GM21825 (cell line): ENCODE results near the gene GXYLT2.

Experiments
- ATAC-seq: cut with Tn5 transposase; IDR thresholded peaks from one replicate; pipeline ENCODE4 v1.9.1; 2021; ENCODE audit warnings: mild to moderate bottlenecking, moderate library complexity; ENCODE audit not compliant: unreplicated experiment

Gene GXYLT2

GRCh38 chr3:72887705-72888545 is at the start of gene GXYLT2:
Gene GXYLT2, plus strand, starts transcription at chr3:72888046. Its CDS starts 188 bp downstream, at chr3:72888234.
- ATAC-seq: no peak

GRCh38 chr3:72839057-72839456 is 48.8 kb upstream of the GXYLT2 start:
- ATAC-seq: no peak

DNA sequence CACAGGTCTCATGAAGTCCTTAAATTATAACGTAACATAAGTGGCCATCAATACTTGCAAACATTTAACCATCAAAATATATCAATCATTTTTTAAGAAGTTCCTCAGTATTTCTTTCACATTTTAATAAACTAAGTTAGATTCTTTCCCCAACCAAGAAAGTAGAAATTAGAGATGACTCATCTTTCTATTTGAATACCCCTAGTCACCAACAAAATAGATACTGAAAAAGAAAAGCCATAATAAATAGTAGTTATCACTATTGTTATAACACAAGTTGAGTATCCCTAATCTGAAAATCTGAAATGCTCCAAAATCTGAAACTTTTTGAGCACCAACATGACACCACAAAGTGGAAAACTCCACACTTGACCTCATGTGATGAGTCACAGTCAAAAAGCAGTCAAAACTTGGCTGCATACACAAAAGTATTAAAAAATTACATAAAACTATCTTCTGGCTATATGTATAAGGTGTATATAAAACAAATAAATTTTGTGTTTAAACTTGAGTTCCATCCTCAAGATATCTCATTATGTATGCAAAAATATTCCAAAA is 43.3 kb upstream of the GXYLT2 start:
- ATAC-seq: no peak

DNA sequence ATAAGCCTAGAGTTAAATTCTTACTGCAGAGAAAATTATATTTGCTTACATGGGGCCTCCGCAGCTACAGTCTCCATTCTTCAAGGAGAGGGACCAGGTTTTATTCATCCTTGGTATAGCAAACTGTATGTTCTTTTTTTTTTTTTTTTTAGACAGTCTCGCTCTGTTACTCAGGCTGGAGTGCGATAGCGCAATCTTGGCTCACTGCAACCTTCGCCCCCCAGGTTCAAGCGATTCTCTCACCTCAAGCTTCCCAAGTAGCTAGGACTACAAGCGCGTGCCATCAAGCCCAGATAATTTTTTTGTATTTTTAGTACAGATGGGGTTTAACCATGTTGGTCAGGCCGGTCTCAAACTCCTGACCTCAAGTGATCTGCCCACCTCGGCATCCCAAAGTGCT is 41.7 kb upstream of the GXYLT2 start:
- ATAC-seq: no peak

DNA sequence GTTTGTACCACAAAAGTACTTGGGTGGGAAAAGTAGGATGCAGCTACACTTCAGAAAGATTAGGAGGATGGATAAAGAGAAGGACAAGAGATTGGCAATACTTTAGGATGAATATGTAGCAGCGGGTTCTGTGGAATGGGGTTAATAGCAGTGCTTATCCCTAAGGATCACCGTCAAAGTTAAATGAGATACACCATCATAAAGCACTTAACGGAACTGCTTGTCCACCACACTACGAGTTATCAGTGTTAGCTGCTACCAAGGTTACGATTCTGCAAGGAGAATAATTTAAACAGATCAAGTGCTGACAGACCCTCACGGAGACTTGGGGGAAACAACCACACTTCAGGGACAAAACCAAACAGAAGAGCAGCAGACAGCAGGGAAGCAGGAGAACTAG is 40.6 kb upstream of the GXYLT2 start:
- ATAC-seq: no peak

DNA sequence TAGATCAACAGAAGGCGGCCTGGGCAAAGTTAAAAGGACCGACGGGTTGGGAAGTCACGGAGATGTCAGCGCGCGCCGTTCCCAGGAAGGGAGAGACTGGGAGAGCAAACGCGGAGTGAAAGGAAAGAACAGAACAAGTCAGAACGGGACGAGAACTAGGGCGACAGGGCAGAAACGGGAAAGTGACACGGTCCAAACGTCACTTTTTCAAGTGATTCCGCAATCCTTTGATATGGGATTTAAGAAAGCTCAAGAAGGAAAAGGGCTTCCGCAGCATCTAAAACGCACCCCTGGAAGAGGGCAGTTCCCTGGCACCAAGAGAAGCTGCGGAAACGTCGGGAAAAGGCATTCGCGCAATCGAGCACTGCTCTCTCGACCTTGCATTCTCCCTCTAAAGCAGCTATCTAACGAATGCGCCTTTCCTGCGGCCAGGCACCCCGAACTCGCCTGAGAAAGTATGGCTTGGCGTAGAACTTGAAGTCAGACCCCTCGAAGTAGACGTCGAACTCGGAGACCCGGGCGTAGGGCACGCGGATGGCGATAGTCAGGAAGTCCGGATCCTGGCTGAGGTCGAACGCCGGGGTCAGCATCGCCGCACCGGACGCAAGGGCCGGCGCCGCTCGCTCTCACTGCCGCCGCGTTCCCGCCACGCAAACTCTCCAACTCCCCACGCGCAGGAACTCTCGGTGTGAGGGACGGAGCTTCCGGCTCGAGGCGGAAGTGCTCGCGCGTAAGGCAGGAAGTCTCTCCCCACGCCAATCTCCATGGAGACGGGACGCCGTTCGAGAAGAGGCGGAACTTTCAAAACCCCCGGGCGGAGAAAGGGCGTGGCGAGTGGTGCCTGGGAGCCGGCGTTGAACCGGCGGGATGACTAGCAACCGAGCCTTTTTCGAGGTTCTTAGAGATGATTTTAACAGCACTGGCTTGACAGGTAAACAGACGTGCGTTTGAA is 39.8 kb upstream of the GXYLT2 start, which contains the start of gene SHQ1:
SHQ1 (minus strand) TSS at position 695 of the 952 bp plus-strand sequence; CDS start at position 590, 105 bp downstream.
- peak; percentile 94 for ATAC-seq

- peak; percentile 32 for ATAC-seq
Observed at GRCh38 chr3:72848703-72849081, 39.2 kb upstream of the GXYLT2 start.

DNA sequence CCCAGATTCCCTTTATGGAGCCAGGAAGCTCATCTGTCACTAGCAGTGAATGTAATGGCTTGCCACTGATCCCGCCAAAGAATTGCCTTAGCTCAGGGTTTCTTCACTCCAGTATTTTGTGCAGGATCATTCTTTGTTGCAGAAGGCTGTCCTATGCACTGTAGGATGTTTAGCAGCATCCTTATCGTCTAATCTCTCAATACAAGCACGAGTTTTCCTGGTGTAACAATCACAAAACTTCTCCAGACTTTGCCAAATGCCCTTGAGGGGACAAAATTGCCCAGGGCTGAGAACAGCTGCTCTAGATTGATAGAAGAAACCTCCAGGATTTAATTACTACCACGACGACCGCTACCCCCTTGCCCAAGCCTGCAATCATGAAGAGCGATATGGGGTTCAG is 32.8 kb upstream of the GXYLT2 start:
- ATAC-seq: no peak

DNA sequence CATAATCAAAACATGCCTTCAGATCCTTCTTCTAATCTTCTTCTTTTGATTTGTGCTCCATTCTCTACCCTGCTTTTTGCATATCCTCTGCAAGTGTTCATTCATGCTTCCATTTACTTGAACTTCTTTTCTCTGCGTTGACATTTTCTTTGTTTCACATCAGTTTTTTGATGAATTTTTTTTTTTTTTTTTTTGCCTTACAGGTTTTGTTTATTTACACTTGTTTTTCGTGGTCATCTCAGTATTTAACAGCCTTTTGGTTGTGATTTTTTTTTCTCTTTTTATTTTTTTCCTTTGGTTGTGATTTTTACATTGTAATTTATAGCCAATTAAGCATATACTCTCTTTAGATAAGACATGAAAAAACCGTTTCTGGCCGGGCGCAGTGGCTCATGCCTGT is 27.8 kb upstream of the GXYLT2 start:
- ATAC-seq: no peak

GRCh38 chr3:72860846-72861245 is 27.0 kb upstream of the GXYLT2 start:
- ATAC-seq: no peak

- no peak for ATAC-seq
Observed at GRCh38 chr3:72862314-72863090, 25.3 kb upstream of the GXYLT2 start.

- ATAC-seq: no peak
Observed at GRCh38 chr3:72872183-72872582, 15.7 kb upstream of the GXYLT2 start.

- no peak for ATAC-seq
Observed at GRCh38 chr3:72887343-72887704, 522 bp upstream of the GXYLT2 start.

- no peak for ATAC-seq
Observed at GRCh38 chr3:72888546-72889309, 882 bp downstream of the GXYLT2 start.

GRCh38 chr3:72889310-72890165 is 1.7 kb downstream of the GXYLT2 start:
- ATAC-seq: no peak

GRCh38 chr3:72890166-72890925 is 2.5 kb downstream of the GXYLT2 start:
- ATAC-seq: no peak

- no peak for ATAC-seq
Observed at GRCh38 chr3:72891053-72891855, 3.4 kb downstream of the GXYLT2 start.
